ENCODE data around the gene LGI4. TPM values are rescaled to one million over a fixed set of nuclear protein-coding genes. Genes with fewer than 3 reads are reported as not detected.

Gene LGI4
- total and polyA plus RNA-seq, 2 donors from 2014 or later: 5.1 to 7.5 TPM

GRCh38 chr19:35141837-35142605 is 7.2 kb upstream of the LGI4 start:
- FAIRE-seq: no peak
- DNase-seq: peak in 1 of 5 donors; percentile 82
- peaks cover 4% of the 10 kb centered on the region for H3K27me3 ChIP-seq (ENCODE audit: control insufficient read depth, insufficient read depth, low read length)
- no peak overlapping the region for H3K4me3 ChIP-seq (ENCODE audit: low read length in 3 of 3)
- no peak overlapping the region for H3K9ac ChIP-seq (ENCODE audit: low read length in 3 of 3)
- H3K9me3 ChIP-seq (ENCODE audit: control insufficient read depth in 2 of 3, insufficient read depth in 1 of 3, low read length in 3 of 3): no peaks in the 10 kb centered on the region
- intact Hi-C loops (cut with DNase I): no loop called here
- peaks cover 0 to 13% (median 2%) of the 10 kb centered on the region in 3 donors for H3K4me1 ChIP-seq (ENCODE audit: control insufficient read depth in 2 of 3, insufficient read depth in 2 of 3, low read depth in 1 of 3, low read length in 3 of 3)
- H3K36me3 ChIP-seq (ENCODE audit: control insufficient read depth in 2 of 3, insufficient read depth in 3 of 3, low read length in 3 of 3): no peaks in the 10 kb centered on the region
- no peak overlapping the region for H3K27ac ChIP-seq (ENCODE audit: low read depth in 2 of 2, low read length in 2 of 2)
- no peak for TF ChIP-seq CTCF (IDR thresholded peaks at IDR 0.05; ENCODE audit: borderline replicate concordance, extremely low read depth, insufficient read depth)

GRCh38 chr19:35140962-35141836 is 6.3 kb upstream of the LGI4 start:
- DNase-seq (peak; percentile 83 to 98 (median 94)), FAIRE-seq (no peak)
- Histone ChIP-seq H3K9ac (ENCODE audit: low read length in 3 of 3) (peak overlapping the region in 1 of 3 donors; percentile 19), H3K9me3 (ENCODE audit: control insufficient read depth in 2 of 3, insufficient read depth in 1 of 3, low read length in 3 of 3) (no peaks in the 10 kb centered on the region), H3K27me3 (ENCODE audit: control insufficient read depth, insufficient read depth, low read length) (peaks cover 4% of the 10 kb centered on the region), H3K4me1 (ENCODE audit: control insufficient read depth in 2 of 3, insufficient read depth in 2 of 3, low read depth in 1 of 3, low read length in 3 of 3) (peaks cover 0 to 14% (median 2%) of the 10 kb centered on the region in 3 donors), H3K4me3 (ENCODE audit: low read length in 3 of 3) (peak overlapping the region in 1 of 3 donors; percentile 38), H3K36me3 (ENCODE audit: control insufficient read depth in 2 of 3, insufficient read depth in 3 of 3, low read length in 3 of 3) (no peaks in the 10 kb centered on the region), H3K27ac (ENCODE audit: low read depth in 2 of 2, low read length in 2 of 2) (peak overlapping the region in 1 of 2 donors; percentile 32)
- peak; percentile 32 for TF ChIP-seq CTCF (IDR thresholded peaks at IDR 0.05; ENCODE audit: borderline replicate concordance, extremely low read depth, insufficient read depth)
- intact Hi-C loops (cut with DNase I): no loop called here

- Histone ChIP-seq H3K4me1 (ENCODE audit: control insufficient read depth in 2 of 3, insufficient read depth in 2 of 3, low read depth in 1 of 3, low read length in 3 of 3) (peaks cover 0 to 14% (median 4%) of the 10 kb centered on the region in 3 donors), H3K27me3 (ENCODE audit: control insufficient read depth, insufficient read depth, low read length) (peaks cover 4% of the 10 kb centered on the region), H3K27ac (ENCODE audit: low read depth in 2 of 2, low read length in 2 of 2) (peak overlapping the region; percentile 78 to 84), H3K9me3 (ENCODE audit: control insufficient read depth in 2 of 3, insufficient read depth in 1 of 3, low read length in 3 of 3) (no peaks in the 10 kb centered on the region), H3K9ac (ENCODE audit: low read length in 3 of 3) (peak overlapping the region in 1 of 3 donors; percentile 58), H3K36me3 (ENCODE audit: control insufficient read depth in 2 of 3, insufficient read depth in 3 of 3, low read length in 3 of 3) (no peaks in the 10 kb centered on the region), H3K4me3 (ENCODE audit: low read length in 3 of 3) (peak overlapping the region in 1 of 3 donors; percentile 28)
- intact Hi-C loops (cut with DNase I): no loop called here
- TF ChIP-seq CTCF (IDR thresholded peaks at IDR 0.05; ENCODE audit: borderline replicate concordance, extremely low read depth, insufficient read depth): no peak
- no peak for FAIRE-seq
- peak in 1 of 5 donors; percentile 73 for DNase-seq
Measured at GRCh38 chr19:35140207-35140961, 5.5 kb upstream of the LGI4 start.

All from kidney (tissue), 14 donors.